OCI-M1 (cell line): ENCODE measurements around the gene NCAPD3.
"Not testable (repeated sequence)": the region's sequence is repeated elsewhere in the genome, so short reads cannot be mapped to it uniquely, and the experiment has no call there.

Source experiments
- DNase-seq: peaks from one replicate; lab custom pipeline; 2025; lab: John Stamatoyannopoulos, UW

Gene NCAPD3

DNA sequence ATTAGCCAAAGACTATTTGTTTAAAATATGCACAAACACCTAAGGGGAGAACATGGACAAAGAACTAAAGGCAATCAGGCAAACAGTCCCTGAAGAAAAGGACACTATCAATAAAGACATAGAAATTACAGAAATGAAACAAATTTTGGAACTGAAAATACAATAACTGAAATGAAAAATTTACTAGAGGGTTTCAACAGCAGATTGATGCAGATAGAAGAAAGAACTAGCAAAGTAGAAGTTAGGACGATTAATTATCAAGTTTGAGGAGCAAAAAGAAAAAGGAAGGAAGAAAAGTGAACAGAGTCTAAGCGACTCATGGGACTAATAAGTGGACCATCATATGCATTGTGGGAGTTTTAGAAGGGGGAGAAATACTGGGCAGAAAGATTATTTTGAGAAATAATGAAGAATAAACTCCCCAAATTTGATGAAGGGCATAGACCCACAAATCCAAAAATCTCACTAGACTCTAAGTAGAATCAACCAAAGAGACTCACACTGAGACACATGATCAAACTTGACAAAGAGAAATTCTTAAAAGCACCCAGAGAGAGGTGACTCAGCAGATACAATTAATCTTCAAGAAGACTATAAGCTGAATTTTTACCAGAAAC is 92.0 kb downstream of the NCAPD3 start:
- no peak for DNase-seq

DNA sequence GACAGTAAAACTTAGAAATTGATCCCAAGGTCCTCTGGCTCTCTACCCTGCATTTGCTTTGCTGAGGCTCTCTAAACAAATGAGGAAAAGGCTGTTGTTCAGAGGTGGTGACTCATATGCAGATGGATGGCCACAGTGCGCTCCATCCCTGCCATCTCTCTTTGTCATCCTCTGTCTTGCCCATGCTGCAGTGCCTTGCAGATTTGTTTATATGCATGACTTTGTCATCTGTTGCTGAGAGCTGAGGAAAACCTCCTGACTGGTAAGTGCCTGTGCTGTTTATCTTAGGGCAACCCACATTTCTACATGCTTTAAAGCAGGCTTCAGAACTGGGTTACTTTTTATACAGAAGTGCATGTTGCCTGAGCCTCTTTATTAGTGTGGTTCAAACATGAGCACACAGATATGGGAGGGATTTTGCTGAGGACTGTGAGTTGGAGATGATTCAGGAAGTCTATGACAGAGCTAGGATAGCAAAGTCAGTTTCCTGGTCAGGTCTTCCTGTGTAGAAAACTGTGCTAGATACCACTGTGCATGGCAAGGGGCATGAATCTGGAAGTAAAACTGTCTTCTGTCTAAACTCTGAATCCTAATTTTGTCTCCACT is 97.4 kb downstream of the NCAPD3 start:
- no peak for DNase-seq

DNA sequence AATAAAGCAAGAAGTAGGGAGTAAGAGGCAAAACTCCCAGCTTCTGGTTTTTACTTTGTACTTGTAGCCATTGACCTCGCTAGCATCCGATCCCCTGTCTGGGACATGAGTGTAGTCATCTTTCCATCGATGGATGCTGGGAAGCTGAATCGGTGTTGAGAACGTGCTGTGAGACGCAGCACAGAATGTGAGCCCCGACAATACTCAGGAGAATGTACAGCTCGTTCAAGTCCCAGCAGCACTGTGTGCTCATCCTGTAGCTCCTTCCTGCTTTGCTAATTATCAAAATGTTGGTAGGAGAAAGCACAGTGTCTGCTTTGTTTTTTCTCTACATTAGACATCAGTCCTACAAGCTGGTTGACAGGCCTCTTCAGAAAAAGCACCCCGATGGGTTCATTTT is 98.3 kb downstream of the NCAPD3 start:
- no peak for DNase-seq

DNA sequence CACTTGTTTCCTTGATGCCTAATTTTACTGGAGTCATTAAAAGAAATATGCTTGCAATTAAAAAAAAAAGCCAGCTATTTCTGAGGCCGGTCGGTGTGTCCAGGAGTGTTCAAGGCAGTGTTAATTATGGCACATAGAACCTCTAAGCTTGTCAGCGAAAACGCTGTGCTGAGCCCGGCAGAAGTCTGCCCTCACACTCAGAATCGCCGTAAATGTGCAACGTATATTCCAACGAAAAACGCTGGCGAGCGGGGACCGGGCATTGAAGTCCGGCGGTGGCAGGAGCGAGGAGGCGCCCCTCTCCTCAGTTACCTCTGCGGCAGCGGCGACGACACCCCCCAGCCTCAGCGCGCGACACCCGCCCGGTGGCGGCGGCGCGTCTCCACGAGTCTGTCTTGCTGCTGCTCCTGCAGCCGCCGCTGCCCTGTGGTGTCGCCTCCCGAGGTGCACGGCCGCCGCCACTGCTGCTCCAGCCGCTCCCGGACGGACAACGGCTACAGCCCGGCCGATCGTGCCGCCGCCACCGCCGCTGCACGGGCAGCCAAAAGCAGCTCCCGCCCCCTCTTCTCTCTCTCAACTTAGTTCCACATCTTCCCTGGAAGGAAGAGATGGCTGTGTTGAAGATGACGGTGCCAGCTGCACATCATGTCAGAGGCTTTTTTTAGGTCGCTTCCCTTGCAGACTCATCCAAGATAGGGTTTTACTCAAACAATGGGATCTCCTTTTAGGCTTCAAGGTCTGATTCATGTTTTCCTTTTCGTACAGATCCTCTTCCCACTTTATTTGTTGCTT is 98.9 kb downstream of the NCAPD3 start:
- DNase-seq = no peak

DNA sequence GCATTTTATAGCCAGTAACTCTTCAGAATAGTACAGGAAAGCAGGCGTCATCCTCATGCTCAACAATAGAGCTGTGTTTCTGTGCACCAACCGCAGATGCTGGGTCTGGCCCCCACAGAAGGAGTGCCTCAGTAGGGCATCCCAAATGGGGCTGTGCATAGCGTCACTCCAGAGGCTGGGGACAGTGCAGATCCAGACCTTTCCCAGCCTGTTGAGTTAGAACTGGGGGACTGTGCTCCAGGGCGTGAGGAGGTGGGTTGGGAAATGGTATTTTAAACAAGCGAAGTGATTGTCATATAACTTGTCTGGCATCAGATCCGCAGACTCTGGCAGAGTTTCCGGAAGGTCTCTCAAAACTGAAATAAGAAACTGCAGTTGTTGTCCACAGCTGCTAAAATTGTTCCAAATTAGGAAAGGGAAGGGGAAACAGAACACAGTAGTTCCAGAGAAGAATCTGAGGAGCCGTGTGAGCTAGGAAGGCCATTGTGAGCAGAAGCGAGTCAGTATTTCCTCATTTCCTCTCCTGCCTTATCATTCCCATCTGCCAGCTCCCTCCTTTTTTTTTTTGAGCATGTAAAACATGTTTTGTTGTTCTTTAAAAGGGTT is 102.7 kb downstream of the NCAPD3 start:
- no peak for DNase-seq

DNA sequence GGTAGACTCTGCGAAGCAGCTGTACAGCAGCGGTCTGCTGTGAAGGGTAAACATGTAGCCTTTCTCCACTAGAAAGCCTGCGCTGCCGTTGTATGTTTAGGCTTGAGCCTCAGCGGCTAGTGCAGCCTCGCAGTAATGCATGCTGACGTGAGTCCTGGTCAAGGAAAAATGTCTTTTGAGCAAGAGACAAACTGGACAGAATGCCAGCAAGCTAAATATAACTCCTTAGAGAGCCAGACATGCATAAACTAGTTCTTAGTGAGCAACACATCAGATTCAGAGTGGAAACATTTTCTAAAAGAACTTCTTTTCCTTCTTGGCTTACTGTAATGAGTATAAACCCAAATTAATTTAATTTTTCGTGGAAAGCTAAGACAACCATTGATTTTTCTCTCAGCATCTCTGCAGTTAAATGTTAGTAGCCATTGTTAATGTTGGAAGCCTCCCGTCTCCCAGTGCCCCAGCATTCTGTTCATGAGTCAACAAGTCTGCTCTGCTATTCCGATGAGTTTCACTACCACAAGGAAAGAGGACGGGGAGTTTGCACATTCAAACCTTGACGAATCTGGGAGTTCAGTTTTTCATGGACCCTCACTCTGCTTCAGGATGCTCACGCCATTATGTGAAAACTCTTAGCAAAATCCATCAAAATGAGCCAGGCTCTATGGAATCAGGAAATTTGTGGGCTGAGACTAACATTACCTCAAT is 103.5 kb downstream of the NCAPD3 start:
- no peak for DNase-seq

DNA sequence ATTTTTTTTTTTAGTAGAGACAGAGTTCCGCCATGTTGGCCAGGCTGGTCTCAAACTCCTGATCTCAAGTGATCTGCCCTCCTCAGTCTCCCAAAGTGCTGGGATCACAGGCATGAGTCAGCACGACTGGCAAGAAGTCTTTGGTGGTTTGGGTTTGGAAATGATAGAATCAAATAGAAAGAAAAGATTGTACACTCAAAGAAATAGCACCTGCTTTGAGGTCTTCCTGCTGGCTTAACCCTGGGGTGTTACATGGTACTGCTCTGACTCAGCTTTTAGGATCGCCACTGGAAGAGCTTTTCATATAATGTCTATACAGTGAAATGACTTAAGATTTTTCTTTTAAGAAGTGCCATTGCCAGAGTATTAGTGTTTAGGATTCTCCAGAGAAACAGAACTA is 104.7 kb downstream of the NCAPD3 start:
- no peak for DNase-seq

DNA sequence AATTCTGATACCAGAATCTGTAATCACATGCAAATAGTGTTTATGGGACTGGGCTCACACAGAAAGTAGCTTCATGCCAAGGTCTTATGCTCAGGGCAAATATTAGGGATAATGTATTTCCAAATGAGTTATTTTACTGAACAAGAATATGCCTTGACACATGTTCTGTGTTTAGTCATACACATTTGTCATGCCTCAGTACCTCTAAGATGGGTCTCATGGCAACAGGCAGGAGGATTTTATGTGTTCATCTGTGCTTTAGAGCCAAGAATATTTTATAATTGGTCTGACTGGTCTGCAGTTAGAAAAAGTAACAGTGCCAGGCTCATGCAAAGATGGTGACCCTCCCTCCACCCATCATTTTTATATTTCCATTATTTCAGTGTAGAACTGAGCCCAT is 105.8 kb downstream of the NCAPD3 start:
- no peak for DNase-seq

DNA sequence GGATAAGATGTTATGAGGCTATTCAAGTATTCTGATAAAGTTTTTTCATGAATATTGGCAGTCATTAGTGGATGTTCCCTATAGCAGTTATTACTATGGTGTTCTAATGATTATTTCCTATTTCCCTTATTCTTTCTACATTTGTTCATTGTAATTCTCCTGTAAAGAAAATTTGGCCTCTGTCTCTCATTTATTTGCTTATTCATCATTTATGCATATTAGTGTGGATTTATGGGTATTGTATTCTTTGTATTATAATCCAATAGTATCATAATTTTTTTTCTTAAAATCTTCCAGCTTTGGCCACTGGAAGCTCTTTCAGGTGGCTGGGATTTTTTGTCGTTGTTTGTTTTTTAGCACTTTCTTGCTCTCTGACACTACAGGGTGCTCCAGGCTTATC is 107.6 kb downstream of the NCAPD3 start:
- no peak for DNase-seq

DNA sequence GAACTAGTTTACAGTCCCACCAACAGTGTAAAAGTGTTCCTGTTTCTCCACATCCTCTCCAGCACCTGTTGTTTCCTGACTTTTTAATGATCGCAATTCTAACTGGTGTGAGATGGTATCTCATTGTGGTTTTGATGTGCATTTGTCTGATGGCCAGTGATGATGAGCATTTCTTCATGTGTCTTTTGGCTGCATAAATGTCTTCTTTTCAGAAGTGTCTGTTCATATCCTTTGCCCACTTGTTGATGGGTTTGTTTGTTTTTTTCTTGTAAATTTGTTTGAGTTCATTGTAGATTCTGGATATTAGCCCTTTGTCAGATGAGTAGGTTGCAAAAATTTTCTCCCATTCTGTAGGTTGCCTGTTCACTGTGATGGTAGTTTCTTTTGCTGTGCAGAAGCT is 110.0 kb downstream of the NCAPD3 start:
- not testable (repeated sequence) for DNase-seq

DNA sequence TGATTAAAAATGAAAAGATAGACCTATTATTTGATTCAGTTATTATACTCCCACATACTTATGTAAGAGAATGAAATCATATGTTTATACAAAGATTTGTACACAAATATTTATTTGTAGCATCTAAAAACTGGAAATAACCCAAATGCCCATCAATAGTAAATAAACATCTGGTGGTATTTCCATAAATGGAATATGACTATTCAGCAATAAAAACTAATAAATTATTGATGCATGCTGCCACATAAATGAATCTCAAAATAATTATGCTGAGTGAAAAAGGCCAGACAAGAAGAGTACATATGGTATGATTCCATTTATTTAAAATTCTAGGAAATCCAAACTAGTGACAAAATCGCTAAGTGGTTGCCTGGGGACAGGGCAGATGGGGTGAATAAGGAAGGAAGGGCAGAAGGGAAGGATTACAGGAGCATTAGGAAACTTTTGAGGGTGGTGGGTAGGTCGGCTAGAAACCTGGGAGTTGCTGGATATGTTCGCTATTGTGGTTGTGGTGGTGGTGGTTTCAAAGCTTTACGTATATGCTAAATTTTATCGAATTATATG is 113.4 kb downstream of the NCAPD3 start:
- no peak for DNase-seq
